Measurements from ENCODE around the gene RPRM.
"Not testable (repeated sequence)": the region's sequence is repeated elsewhere in the genome, so short reads cannot be mapped to it uniquely, and the experiment has no call there.

Gene RPRM

DNA sequence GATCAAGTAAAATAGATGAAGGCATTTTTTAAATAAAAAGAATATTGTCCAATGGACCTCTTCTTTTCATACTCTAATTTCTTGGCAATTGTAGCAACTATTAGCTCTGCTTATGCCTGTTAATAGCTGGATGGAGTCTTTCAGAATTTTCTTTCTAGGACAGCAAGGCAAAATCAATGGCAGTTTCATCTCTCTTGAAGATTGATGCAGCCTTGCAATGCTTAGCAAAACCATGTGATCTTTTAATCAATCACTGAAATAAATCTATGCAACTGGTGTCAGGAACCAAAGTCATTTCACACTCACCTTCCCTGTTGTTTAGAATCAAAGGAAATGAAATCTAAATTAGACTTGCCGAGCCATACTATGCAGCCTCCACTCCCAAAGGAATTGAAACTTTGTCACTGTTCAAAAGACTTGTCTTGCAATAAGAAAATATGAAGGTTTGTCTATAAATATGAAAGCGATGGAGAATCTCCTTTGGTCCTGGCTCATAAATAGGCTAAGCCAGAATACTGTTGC, 16.2 kb downstream of the RPRM start:
- no peak overlapping the region for H3K27ac ChIP-seq
- no peak for DNase-seq (ENCODE audit: low read depth, low spot score)

DNA sequence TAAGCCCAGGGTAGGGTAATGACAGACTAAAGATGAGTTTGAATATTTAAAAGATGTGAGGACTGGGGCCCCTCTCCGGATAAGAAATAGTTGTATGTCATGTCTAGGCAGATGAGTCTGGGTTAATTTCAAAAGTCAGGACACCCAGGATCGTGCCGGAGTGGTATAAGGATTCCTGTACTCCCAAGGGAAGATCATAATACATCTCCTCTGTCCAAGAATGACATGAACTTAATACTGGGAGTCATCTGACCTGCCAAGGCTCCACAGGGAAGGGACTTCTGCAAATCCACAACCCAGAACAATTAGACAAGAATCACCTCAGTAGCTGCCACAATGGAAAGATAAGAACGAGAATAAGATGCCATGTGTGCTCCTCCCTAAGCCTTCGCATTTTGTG, 17.1 kb downstream of the RPRM start:
- DNase-seq (ENCODE audit: low read depth, low spot score) = no peak
- H3K27ac ChIP-seq = no peak overlapping the region

DNA sequence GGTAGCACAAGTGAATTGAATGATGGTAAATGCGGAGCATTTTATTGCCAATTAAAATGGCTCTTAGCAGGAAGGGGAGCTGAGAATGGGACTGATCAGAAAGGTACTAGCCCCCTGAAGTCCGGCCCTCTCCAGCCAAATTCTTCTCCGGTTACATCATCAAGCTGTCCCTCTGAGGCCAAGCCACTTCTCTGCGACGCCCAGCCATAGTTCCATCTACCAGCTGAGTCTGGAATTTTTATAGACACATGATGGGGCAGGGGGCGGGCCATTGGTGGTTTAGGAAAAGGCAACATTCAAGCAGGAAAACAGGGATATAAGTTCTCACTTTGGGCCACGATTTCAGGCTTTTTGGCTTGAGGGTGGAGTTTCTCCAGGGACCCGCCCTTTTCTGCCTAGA, 22.7 kb downstream of the RPRM start:
- H3K27ac ChIP-seq = no peak overlapping the region
- DNase-seq (ENCODE audit: low read depth, low spot score) = no peak

DNA sequence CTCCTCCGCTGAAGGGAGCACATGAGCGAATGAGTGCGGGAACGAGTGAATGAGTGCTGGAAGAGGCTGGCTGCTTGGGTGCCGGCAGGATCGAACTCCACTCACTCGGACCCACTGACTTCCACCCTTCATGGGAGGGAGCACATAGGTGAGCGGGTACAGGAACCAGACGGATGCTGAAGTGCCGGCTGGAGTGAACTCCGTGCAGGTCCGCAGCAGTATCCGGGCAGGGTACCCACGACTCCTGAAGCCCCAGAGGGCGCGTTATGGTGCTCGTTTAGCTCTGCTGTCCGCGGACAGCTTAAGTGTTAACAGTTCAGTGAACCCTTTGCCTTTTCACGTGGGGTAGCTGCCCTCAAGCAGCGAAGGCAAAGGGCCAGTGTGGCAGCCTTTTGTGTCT, 23.2 kb downstream of the RPRM start:
- no peak overlapping the region for H3K27ac ChIP-seq
- DNase-seq (ENCODE audit: low read depth, low spot score) = no peak

DNA sequence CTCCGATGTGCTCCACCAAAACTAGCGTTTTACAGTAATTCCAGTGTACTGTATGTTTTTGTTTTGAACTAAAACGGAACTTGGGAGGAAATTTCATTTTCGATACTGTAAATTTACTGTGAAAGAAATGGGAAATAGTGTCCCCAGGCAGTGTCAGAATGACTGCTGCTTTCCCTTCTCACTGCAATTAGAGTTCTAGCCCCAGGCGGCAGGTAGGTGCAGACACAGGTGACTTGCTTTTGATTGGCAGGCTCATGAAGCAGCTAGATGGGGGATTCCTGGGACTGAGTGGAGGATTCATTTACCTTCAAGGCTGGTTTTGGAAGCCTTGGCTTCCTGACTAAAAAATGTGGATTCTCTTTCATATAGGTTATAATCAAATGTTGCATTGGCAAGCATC, 27.0 kb downstream of the RPRM start:
- no peak for DNase-seq (ENCODE audit: low read depth, low spot score)
- no peak overlapping the region for H3K27ac ChIP-seq

DNA sequence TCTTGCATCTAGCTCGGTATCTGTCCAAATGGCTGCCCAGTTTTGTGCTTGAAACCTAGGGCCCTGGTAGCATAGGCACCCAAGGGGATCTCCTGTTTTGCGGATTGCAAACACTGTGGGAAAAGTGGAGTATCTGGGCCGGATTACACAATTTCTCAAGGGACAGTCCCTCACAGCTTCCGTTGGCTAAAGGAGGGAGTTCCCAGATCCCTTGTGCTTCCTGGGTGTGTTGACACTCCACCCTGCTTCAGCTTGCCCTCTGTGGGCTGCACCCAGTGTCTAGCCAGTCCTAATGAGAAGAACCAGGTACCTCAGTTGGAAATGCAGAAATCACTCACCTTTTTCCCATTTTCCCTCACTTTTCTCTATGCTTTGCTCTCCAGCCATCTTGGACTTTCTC, 35.5 kb downstream of the RPRM start:
- H3K27ac ChIP-seq = no peak overlapping the region
- DNase-seq (ENCODE audit: low read depth, low spot score) = no peak

DNA sequence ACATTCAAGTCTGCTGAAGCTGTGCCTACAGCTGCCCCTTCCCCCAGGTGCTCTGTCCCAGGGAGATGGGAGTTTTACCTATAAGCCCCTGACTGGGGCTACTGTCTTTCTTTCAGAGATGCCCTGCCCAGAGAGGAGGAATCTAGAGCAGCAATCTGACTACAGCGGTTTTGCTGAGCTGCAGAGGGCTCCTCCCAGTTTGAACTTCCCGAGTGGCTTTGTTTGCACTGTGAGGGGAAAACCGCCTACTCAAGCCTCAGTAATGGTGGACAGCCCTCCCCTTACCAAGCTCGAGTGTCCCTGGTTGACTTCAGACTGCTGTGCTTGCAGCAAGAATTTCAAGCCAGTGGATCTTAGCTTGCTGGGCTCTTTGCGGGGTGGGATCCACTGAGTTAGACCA, 35.9 kb downstream of the RPRM start:
- H3K27ac ChIP-seq; DNase-seq (ENCODE audit: low read depth, low spot score): not testable (repeated sequence)

DNA sequence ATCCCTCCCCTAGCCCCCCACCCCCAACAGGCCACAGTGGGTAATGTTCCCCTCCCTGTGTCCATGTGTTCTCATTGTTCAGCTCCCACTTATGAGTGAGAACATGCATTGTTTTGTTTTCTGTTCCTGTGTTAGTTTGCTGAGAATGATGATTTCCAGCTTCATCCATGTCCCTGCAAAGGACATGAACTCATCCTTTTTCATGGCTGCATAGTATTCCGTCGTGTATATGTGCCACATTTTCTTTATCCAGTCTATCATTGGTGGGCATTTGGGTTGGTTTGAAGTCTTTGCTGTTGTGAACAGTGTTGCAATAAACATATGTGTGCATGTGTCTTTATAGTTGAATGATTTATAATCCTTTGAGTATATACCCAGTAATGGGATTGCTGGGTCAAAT, 38.5 kb downstream of the RPRM start:
- not testable (repeated sequence) for DNase-seq (ENCODE audit: low read depth, low spot score); H3K27ac ChIP-seq

DNA sequence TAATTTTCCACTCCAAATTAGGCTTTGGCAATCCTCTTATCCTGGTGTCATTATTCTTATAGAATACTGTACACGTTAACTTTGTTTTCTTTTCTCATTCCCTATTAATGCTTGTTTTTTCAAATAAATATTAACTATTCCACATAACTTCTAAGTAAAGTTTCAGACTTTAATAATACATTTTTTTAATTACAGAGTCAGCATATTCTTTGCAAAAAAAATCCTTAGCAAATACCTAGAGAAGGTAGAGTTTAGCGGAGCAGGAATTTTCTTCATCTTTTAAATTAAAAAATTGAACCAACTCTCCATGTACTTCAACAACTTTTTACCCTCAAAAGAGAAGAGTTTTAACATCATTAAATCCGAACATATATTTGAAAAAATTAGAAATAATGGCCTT, 45.2 kb downstream of the RPRM start:
- no peak overlapping the region for H3K27ac ChIP-seq
- DNase-seq (ENCODE audit: low read depth, low spot score) = no peak

DNA sequence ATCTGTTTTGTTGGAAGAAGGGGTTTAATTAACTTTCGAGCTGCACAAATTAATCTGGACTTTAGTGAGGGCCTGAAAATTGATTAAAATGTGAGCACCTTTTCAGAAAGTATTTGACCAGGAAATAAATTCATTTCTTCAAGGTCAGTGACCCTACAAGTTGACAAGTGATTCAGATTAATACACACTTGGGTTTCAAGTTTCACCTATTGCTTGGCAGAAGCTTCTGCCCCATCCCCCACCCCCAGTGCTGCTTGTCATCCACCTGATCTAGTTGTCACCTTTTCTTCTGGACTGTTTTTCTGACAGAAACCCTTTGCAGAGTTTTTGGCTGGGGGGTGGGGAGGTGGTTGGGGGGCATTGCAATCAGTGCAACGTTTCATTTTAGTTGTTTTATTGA, 46.2 kb downstream of the RPRM start:
- no peak overlapping the region for H3K27ac ChIP-seq
- DNase-seq (ENCODE audit: low read depth, low spot score) = no peak

DNA sequence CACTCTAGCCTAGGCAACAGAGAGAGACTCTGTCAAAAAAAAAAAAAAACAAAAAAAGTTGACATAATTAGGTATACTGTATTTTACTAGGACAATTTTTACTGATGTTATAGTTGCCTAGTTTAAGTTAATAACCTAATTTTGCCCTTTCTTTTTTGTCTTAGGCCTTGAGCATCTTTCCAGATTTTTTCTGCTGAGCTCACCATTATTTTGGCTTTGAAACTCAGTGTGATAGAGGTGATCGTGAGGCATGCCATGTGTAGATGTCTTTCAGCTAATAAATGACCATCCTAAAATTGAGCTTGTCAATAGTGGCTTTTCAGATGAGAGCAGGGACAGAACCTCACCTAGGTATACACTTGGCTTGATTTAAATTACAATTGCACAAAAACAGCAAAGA, 47.4 kb downstream of the RPRM start:
- DNase-seq (ENCODE audit: low read depth, low spot score) = no peak

More for the DNA sequence above, 47.4 kb downstream of the RPRM start:
- H3K27ac ChIP-seq = no peak overlapping the region
